WI38 (cell line): Measurements from ENCODE around the gene CD59.

Experiments used
- H3K4me3 ChIP-seq: 2 replicates; pipeline ENCODE4 v1.5.1; 2011; ENCODE audit warnings: low read depth, mild to moderate bottlenecking, control low read depth, low read length
- TF ChIP-seq, protein P1 (sequence below): IDR thresholded peaks from 2 replicates; pipeline ENCODE4 v1.5.1; 2012; ENCODE audit warnings: low read depth, mild to moderate bottlenecking, control low read depth, low read length

The CD59 gene

DNA sequence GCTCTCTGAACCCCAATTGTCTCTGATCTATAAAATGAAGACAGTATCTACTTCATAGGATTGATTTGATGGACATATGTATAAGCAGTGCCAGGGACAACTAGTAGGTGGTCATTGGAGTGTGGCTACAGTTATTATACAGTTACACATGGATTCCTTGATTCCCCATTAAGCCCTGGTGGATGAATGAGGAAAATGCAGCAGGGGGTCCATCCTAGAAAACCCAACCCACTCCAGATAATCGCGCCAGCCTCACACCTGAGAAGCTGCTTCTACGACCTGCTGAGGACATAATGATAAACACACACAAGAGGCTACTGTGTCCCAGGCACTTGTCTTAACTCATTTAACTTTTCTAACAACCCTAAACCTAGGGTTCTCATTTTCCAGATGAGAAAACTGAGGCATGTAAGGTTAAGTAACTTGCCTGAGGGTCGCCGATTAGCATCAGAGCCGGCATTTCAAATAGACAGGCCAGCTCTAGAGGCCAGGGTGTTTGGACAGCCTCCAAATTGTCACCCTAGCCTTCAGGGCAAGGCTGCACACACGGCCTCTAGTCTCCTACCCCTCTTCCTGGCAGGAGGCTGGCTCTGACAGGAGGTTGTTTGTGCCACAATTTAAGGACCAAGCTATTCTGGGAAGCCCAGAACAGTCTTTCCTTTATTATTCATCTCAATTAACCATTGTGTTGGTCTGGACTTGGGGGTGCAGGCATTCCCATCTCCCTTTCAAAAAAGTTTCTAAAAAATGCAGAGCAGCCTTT is 31.8 kb downstream of the CD59 start:
- H3K4me3 ChIP-seq, result no peak overlapping the region
- TF ChIP-seq, protein P1, sequence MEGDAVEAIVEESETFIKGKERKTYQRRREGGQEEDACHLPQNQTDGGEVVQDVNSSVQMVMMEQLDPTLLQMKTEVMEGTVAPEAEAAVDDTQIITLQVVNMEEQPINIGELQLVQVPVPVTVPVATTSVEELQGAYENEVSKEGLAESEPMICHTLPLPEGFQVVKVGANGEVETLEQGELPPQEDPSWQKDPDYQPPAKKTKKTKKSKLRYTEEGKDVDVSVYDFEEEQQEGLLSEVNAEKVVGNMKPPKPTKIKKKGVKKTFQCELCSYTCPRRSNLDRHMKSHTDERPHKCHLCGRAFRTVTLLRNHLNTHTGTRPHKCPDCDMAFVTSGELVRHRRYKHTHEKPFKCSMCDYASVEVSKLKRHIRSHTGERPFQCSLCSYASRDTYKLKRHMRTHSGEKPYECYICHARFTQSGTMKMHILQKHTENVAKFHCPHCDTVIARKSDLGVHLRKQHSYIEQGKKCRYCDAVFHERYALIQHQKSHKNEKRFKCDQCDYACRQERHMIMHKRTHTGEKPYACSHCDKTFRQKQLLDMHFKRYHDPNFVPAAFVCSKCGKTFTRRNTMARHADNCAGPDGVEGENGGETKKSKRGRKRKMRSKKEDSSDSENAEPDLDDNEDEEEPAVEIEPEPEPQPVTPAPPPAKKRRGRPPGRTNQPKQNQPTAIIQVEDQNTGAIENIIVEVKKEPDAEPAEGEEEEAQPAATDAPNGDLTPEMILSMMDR, result no peak

DNA sequence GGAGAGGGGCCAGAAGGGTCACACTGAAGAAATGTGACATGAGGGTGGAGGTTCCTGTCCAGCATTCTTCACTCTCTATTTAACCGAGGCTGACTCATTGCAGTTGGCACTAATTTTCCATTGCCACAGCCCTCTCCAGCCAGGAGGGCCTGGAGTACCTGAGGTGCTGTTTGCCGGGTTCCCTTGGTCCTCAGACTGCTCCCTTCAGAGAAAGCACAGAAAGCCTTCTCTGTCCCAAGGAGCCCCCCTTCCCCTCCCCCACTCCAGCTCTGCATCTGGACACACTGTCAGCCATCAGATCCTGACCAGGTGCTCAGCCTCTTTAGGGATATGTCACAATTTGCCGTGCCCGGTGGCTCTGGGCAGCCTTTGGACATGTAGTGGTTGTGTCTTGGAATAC is 32.4 kb downstream of the CD59 start:
- no peak overlapping the region for H3K4me3 ChIP-seq
- TF ChIP-seq, protein P1, result no peak

DNA sequence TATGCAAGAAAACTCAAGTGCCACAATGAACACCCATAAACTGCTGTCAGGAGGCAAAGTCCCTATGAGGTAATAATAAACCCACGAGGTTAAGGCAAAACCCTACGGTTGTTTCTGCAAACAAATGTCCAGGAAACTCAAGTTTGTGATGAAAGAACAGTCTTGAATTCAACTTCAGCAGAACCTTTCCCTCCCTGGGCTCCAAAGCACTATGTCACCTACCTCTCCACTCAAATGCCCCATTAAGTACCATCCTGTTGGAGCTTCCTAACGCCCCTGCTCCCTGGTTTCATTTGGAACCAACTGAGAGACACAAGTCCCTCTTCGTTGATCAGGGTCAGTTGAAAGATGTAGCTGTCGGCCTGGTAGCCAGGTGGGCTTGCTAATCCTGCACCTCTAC is 33.0 kb downstream of the CD59 start:
- H3K4me3 ChIP-seq, result no peak overlapping the region
- TF ChIP-seq, protein P1, result no peak

DNA sequence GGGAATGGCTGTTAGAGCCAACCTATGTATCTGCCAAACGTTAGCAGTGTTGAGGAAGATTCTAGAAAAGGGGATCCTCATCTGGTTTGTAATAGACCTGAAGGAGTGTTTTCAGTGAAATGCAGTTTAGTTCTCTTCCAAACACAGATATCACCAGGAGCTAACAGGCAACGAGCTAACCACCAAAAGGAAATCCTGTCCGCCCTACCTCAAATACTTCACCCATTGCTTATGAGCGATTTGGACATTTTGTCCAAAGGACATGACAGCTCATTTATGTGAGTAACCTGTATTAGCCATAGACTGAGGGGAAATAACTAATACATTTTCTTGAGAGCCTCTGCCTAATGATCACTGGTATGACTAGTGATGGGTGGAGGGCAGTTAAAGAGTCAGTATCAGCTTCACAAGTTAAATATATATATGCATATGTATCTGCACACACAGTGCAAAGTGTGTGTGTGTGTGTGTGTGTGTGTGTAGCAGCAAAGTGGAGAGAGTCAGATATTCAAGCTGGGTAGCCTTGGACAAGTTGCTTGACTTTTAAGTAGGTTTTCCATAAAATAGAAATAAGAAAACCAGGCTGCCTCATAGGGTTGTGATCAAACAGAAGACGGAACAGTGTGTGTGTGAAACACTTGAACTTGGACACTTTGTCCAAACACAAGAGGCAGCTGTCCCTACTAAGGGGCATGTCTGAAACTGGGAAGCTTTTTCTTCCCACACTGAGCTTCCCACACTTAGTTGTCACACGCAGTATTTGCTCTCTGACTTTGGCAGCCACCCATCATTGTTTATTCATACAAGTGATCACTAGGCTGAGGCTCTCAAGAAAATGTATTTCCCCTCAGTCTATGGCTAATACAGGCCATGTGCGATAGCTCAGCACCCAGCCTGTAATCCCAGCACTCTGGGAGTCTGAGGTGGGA is 34.7 kb downstream of the CD59 start:
- peak overlapping the region; percentile 51 for H3K4me3 ChIP-seq
- TF ChIP-seq, protein P1, result no peak

DNA sequence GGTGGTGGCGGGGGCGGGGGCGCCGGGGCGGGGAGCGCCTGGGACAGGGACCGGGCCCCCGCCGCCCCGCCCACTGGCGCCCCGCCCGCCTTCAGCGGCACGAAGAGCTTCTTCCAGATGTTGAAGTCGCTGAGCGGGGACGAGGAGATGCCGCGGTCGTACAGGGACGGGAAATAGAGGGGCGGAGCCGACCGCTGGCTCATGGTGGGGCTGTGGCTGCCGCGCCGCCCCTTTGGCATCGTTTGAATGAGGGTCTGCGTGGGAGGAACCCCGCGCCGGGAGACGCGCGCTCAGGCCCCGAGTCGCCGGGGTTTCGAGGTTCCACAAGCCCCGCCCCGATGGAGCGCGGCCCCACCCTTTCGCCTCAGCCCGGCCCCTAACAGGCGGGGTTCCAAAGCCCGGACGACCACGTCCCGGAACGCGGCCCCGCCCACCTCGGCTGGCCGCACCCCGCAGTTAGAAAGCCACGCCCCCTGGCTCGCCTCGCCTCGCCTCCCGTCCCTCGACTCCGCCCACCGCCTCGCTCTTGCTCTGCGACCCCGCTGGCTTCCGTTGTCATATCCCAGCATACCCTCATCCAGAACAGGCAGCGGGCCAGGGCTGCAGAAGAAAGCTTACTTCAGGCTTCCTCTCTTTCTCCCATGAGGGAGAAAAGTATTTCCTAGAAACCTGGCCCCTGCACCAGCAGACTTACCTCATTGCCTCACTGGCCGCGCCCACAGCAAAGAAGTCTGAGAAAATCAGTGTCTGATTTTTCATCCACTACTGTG is 35.5 kb downstream of the CD59 start, which contains the start of gene C11orf91:
Gene C11orf91, minus strand, starts transcription at position 325 of the 770 bp plus-strand sequence. Its CDS starts 86 bp downstream, at position 239.
- TF ChIP-seq, protein P1, result no peak
- peak within 1 kb of the TSS; percentile 51 for H3K4me3 ChIP-seq

DNA sequence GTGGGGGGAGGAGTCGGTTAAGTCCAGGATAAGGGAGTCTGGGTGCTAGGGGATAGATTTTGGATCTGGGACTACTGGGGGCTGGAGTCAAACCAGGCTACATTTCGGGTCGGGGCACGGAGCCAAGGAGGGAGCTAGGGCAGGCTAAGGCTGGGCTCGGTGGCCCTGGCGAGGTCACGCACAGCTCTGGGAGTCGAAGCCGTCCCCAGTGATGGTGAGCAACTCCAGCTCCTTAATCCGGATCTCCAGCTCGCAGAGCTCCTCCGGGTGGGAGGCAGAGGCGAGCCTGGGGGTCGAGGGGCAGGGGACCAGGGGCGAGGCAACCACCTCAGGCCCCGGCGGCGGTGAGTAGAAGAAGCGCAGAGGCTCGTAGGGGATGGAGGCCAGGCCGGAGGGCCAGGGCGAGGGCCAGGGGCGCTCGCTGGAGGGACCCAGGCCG is 36.1 kb downstream of the CD59 start:
- no peak overlapping the region; the same call in 1 of the 2 replicates for H3K4me3 ChIP-seq
- TF ChIP-seq, protein P1, result no peak
